Measurements from ENCODE around the gene BHLHA9. TPM values are rescaled to one million over a fixed set of nuclear protein-coding genes. Genes with fewer than 3 reads are reported as not detected.

The BHLHA9 gene
- total and polyA plus RNA-seq, 9 of the 15 experiments (the other 6 are each of a cell fraction or from before 2014, with no cell fraction given) = not detected

DNA sequence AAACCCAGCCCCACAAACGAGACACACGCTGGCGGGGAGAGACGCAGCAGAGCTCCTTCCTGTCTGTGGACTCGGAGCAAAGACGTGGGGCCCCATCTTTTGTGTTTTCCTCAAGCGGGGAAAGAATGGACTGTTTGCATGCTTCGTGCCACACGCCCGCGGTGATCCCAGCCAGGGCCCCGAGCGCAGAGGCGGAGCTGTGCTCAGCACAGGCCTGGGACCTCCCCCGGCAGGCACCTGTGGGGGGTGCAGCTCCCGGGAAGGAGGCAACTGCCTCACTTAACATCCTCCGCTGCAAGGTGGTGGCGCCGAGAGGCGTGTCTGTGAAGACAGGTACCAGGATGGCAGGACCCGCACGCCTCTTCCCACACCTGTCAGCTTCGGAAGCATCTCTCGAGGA lies 28.4 kb downstream of the BHLHA9 start:
- DNase-seq (ENCODE audit: extremely low read depth in 1 of 4, low spot score in 3 of 4) (peak in 2 of 4 experiments; percentile 36 to 42), FAIRE-seq (no peak), ATAC-seq (peak; percentile 62)
- Histone ChIP-seq H3K4me2 (ENCODE audit: insufficient read depth, low read length) (no peak overlapping the region), H3K27ac (ENCODE audit: extremely low read depth, low read depth, low read length) (no peak overlapping the region), H3K9ac (ENCODE audit: insufficient read depth in 1 of 2, low read depth in 2 of 2, low read length in 2 of 2) (no peak overlapping the region), H3K27me3 (ENCODE audit: control insufficient read depth in 2 of 2, insufficient read depth in 2 of 2, low read length in 2 of 2) (peaks cover 20 to 74% of the 10 kb centered on the region in 2 experiments), H4K20me1 (replicated peaks; ENCODE audit: control insufficient read depth, insufficient read depth, low read length) (no peaks in the 10 kb centered on the region; the same call in 1 of the 2 replicates), H3K9me1 (ENCODE audit: control insufficient read depth, insufficient read depth, low read length) (no peaks in the 10 kb centered on the region), H3K4me3 (no peak overlapping the region), H3K9me3 (replicated peaks; ENCODE audit: control insufficient read depth, insufficient read depth, low read depth, low read length) (no peaks in the 10 kb centered on the region), H3K36me3 (ENCODE audit: control insufficient read depth, insufficient read depth, low read length) (no peaks in the 10 kb centered on the region), H2AFZ (ENCODE audit: low read depth, low read length) (no peak overlapping the region), H3K79me2 (ENCODE audit: control insufficient read depth, insufficient read depth, low read length) (no peaks in the 10 kb centered on the region), H3K4me1 (replicated peaks in 1 of 2; ENCODE audit: control insufficient read depth in 2 of 2, insufficient read depth in 2 of 2, low read length in 2 of 2) (peaks cover 0 to 19% of the 10 kb centered on the region in 2 experiments; a peak in 2 of 5 replicates)
- TF ChIP-seq KHSRP (IDR thresholded peaks at IDR 0.05) = no peak
- POLR2A ChIA-PET = interaction anchor here (0.7 to 0.9 kb wide), 2 partner anchors 98 to 218 kb away, joined by 3 to 5 read pairs; no protein-coding TSS in a partner anchor
- in situ Hi-C loops (cut with MboI) (no loop called here), intact Hi-C loops (cut with micrococcal nuclease) (no loop called here)
- CTCF ChIA-PET (ENCODE audit: low intra/inter-chr PET ratio) = no interaction called here
- WGBS (ENCODE audit: insufficient coverage, low coverage, missing lambda C conversion rate) = under 1% methylated on average over 18 of the region's 24 CpGs
- no TSS peak for BruUV-seq (replicated peaks)

DNA sequence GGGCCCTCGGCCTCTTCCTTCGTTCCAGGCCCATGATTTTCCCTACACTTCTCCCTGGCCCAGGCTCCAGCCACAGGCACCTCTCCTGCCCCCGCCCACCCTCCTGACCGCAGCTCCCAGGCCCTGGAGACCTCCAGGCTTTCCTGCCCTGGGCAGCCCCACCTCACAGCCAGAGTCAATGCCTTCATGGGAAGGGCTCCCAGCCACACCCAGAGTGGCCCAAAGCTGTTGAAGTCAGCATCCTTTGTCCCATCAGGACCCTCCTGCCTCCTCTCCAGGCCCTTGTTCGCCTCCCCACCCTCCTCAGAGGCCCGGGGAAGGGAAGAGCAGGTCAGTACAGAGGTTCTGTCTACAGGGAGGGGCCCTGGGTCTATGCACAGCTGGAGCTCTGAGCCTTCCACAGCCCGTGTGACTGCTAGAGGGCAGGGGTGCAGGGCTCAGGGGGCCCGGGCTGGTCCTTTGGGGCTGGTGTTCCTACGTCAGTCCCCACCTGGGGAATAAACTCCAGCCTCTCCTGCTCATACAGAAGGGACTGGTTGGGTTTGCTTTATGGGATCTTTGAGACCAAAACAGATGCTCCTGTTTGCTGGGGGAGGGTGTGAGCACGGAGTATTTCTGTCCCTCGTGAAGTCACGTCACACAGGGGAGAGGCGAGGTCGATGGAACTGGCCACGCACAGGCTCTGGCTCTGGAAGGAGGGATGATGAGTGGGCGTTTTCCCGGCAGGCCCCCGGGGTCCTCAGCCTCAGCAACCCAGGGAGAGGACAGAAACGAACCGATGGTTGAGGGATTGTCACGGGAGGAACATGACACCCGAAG lies 29.5 kb downstream of the BHLHA9 start:
- Histone ChIP-seq H3K9me1 (ENCODE audit: control insufficient read depth, insufficient read depth, low read length) (no peaks in the 10 kb centered on the region), H3K4me3 (no peak overlapping the region), H4K20me1 (replicated peaks; ENCODE audit: control insufficient read depth, insufficient read depth, low read length) (no peaks in the 10 kb centered on the region; the same call in 1 of the 2 replicates), H3K9me3 (replicated peaks; ENCODE audit: control insufficient read depth, insufficient read depth, low read depth, low read length) (no peaks in the 10 kb centered on the region), H3K9ac (ENCODE audit: insufficient read depth in 1 of 2, low read depth in 2 of 2, low read length in 2 of 2) (no peak overlapping the region), H2AFZ (ENCODE audit: low read depth, low read length) (no peak overlapping the region), H3K36me3 (ENCODE audit: control insufficient read depth, insufficient read depth, low read length) (no peaks in the 10 kb centered on the region), H3K4me2 (ENCODE audit: insufficient read depth, low read length) (no peak overlapping the region), H3K27ac (ENCODE audit: extremely low read depth, low read depth, low read length) (no peak overlapping the region), H3K79me2 (ENCODE audit: control insufficient read depth, insufficient read depth, low read length) (no peaks in the 10 kb centered on the region), H3K4me1 (replicated peaks in 1 of 2; ENCODE audit: control insufficient read depth in 2 of 2, insufficient read depth in 2 of 2, low read length in 2 of 2) (peaks cover 0 to 20% of the 10 kb centered on the region in 2 experiments; a peak in 2 of 5 replicates), H3K27me3 (ENCODE audit: control insufficient read depth in 2 of 2, insufficient read depth in 2 of 2, low read length in 2 of 2) (peaks cover 25 to 79% of the 10 kb centered on the region in 2 experiments)
- ChIA-PET CTCF (ENCODE audit: low intra/inter-chr PET ratio) (no interaction called here), POLR2A (no interaction called here)
- DNase-seq (ENCODE audit: extremely low read depth in 1 of 4, low spot score in 3 of 4) (no peak), ATAC-seq (peak; percentile 27; the same call in 1 of the 3 replicates), FAIRE-seq (no peak)
- in situ Hi-C loops (cut with MboI) = no loop called here
- no TSS peak for BruUV-seq (replicated peaks)
- TF ChIP-seq MECOM (CRISPR knock-in tag; IDR thresholded peaks at IDR 0.05) (no peak), EGR1 (conservative IDR thresholded peaks at IDR 0.05) (peak; percentile 51)
- intact Hi-C loops (cut with micrococcal nuclease) = no loop called here
- 3% methylated on average over 18 of the region's 22 CpGs for WGBS (ENCODE audit: insufficient coverage, low coverage, missing lambda C conversion rate)

Data from K562 (cell line).